ENCODE results near the gene RASGRP2.

DNA sequence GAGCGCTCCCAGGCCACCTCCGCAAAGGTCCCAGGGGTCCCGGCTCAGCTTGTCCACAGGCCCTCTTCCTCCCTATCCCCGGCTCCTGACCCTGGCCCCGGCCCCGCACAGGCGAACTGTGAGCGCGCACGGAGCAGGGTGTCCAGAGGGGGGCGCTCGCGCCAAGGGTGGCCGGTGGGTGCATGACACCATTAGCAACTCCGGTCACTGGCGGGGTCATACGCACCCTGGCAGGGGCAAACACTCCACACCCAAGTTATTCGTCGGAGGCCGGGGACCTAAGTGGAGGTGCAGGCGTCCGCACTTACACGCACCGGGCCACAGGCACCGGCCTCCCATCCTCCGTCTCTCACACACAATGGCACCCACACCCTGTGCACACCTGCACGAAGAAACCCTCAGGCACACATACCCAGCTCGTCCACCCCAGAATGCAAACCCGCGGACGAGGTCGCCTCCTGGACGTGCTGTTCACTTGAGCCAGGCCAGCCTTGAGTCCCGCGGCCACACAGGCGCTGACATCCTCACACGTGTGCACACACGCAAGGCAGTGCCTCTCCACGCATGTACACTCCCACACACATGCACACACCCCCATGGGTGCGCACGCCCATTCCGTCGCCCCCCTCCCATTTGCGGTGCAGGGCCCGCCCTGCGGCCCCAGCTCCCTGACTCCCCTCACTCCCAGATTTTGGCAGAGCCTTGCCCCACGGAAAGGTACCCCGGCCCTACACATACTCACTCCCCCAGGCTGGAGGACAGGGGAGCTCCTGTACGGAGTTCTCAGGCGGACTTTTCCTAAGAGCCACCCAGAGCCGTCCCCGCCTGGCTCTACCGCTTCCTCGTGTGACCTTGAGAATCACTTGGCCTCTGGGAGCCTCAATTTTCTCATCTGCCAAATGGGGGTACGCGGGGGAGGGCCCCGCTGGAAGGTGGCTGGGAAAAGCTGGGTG is at the start of gene RASGRP2:
- TF ChIP-seq, protein P1, sequence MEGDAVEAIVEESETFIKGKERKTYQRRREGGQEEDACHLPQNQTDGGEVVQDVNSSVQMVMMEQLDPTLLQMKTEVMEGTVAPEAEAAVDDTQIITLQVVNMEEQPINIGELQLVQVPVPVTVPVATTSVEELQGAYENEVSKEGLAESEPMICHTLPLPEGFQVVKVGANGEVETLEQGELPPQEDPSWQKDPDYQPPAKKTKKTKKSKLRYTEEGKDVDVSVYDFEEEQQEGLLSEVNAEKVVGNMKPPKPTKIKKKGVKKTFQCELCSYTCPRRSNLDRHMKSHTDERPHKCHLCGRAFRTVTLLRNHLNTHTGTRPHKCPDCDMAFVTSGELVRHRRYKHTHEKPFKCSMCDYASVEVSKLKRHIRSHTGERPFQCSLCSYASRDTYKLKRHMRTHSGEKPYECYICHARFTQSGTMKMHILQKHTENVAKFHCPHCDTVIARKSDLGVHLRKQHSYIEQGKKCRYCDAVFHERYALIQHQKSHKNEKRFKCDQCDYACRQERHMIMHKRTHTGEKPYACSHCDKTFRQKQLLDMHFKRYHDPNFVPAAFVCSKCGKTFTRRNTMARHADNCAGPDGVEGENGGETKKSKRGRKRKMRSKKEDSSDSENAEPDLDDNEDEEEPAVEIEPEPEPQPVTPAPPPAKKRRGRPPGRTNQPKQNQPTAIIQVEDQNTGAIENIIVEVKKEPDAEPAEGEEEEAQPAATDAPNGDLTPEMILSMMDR (IDR thresholded peaks at IDR 0.05; ENCODE audit: extremely low read depth in 1 of 2, insufficient read depth in 1 of 2, low read depth in 1 of 2, low read length in 2 of 2) = peak; percentile 70 to 71
- peak; percentile 94 for TF ChIP-seq EZH2 (IDR thresholded peaks at IDR 0.05; ENCODE audit: borderline replicate concordance, low read depth, low read length, severe bottlenecking)
- no peak for TF ChIP-seq POLR2A (IDR thresholded peaks at IDR 0.05; ENCODE audit: low read depth, low read length)
- no peak for TF ChIP-seq MYC (IDR thresholded peaks at IDR 0.05; ENCODE audit: low read depth, low read length)
